Trophoblast cell (in vitro differentiated cells and primary cell): Measurements from ENCODE around the gene SEZ6L.
A peak's percentile ranks its signal among the peaks of the same experiment; 100 is the strongest.

Experiments used
- DNase-seq, 2 donors: peaks; one replicate each; pipeline ENCODE4 v3.0.0-alpha.2; 2016
- H2AFZ ChIP-seq: 2 replicates; pipeline ENCODE4 v1.6.1; 2013; ENCODE audit warnings: low read length, moderate library complexity, mild to moderate bottlenecking; ENCODE audit not compliant: insufficient read depth, poor library complexity
- H2AK5ac ChIP-seq: 2 replicates; pipeline ENCODE4 v1.6.1; 2013; ENCODE audit warnings: mild to moderate bottlenecking, low read length
- H2BK120ac ChIP-seq: 2 replicates; pipeline ENCODE4 v1.6.1; 2013; ENCODE audit warnings: low read length, mild to moderate bottlenecking, moderate library complexity; ENCODE audit not compliant: insufficient read depth, poor library complexity
- H2BK12ac ChIP-seq: 2 replicates; pipeline ENCODE4 v1.6.1; 2013; ENCODE audit warnings: mild to moderate bottlenecking, low read length, moderate library complexity
- H2BK5ac ChIP-seq: 2 replicates; pipeline ENCODE4 v1.6.1; 2013; ENCODE audit warnings: low read length, low read depth, moderate library complexity, mild to moderate bottlenecking; ENCODE audit not compliant: poor library complexity
- H3K14ac ChIP-seq: 2 replicates; pipeline ENCODE4 v1.6.1; 2013; ENCODE audit warnings: mild to moderate bottlenecking, low read length
- H3K18ac ChIP-seq: 2 replicates; pipeline ENCODE4 v1.6.1; 2013; ENCODE audit warnings: mild to moderate bottlenecking, low read length
- H3K23ac ChIP-seq: 2 replicates; pipeline ENCODE4 v1.6.1; 2013; ENCODE audit warnings: low read length
- H3K27ac ChIP-seq: 2 replicates; pipeline ENCODE4 v1.5.1; 2013; ENCODE audit warnings: low read depth, mild to moderate bottlenecking, inconsistent platforms, low read length, moderate library complexity
- H3K27me3 ChIP-seq: 2 replicates; pipeline ENCODE4 v1.6.1; 2013; ENCODE audit warnings: inconsistent platforms, mild to moderate bottlenecking, low read length, moderate library complexity; ENCODE audit not compliant: insufficient read depth
- H3K36me3 ChIP-seq, 2 experiments: 1 replicate in 1 of 2; 2 replicates in 1 of 2; pipeline ENCODE4 v1.6.1; 2013; ENCODE audit warnings: low read length in 2 of 2, mild to moderate bottlenecking in 2 of 2, moderate library complexity in 1 of 2; ENCODE audit not compliant: insufficient read depth in 2 of 2, control insufficient read depth in 1 of 2
- H3K4ac ChIP-seq: 2 replicates; pipeline ENCODE4 v1.6.1; 2013; ENCODE audit warnings: low read depth, mild to moderate bottlenecking, low read length, moderate library complexity
- H3K4me1 ChIP-seq, 2 experiments: 1 replicate in 1 of 2; 2 replicates in 1 of 2; pipeline ENCODE4 v1.6.1; 2013; ENCODE audit warnings: low read length in 2 of 2, mild to moderate bottlenecking in 2 of 2, moderate library complexity in 1 of 2; ENCODE audit not compliant: insufficient read depth in 2 of 2, control insufficient read depth in 1 of 2
- H3K4me2 ChIP-seq: 2 replicates; pipeline ENCODE4 v1.6.1; 2013; ENCODE audit warnings: inconsistent platforms, mild to moderate bottlenecking, low read length, moderate library complexity
- H3K4me3 ChIP-seq: 2 replicates; pipeline ENCODE4 v1.5.1; 2013; ENCODE audit warnings: mild to moderate bottlenecking, low read depth, low read length, inconsistent platforms
- H3K79me1 ChIP-seq: one replicate; pipeline ENCODE4 v1.6.1; 2013; ENCODE audit warnings: low read length
- H3K79me2 ChIP-seq: 2 replicates; pipeline ENCODE4 v1.6.1; 2013; ENCODE audit warnings: low read length, mild to moderate bottlenecking; ENCODE audit not compliant: control insufficient read depth, insufficient read depth, poor library complexity
- H3K9ac ChIP-seq: 2 replicates; pipeline ENCODE4 v1.6.1; 2013; ENCODE audit warnings: mild to moderate bottlenecking, low read length
- H3K9me3 ChIP-seq: 2 replicates; pipeline ENCODE4 v1.6.1; 2013; ENCODE audit warnings: low read depth, mild to moderate bottlenecking, control low read depth, inconsistent platforms, low read length; ENCODE audit not compliant: insufficient read depth
- H4K12ac ChIP-seq: 2 replicates; pipeline ENCODE4 v1.6.1; 2013; ENCODE audit warnings: low read depth, mild to moderate bottlenecking, low read length, moderate library complexity
- H4K8ac ChIP-seq: 2 replicates; pipeline ENCODE4 v1.6.1; 2013; ENCODE audit warnings: low read depth, mild to moderate bottlenecking, low read length, moderate library complexity
- H4K91ac ChIP-seq: one replicate; pipeline ENCODE4 v1.6.1; 2013; ENCODE audit warnings: low read depth, mild to moderate bottlenecking, low read length, moderate library complexity
- WGBS: extraction: QIAGEN DNeasy Blood & Tissue Kit; methylation state at CpG from one replicate; pipeline ENCODE4 v1.1.7; 2013; ENCODE audit warnings: missing lambda C conversion rate; ENCODE audit not compliant: insufficient read length, insufficient coverage; ENCODE audit errors: extremely low coverage; 5-methylcytosine and 5-hydroxymethylcytosine counted together

Gene SEZ6L

GRCh38 chr22:26295563-26296126 lies 126.4 kb downstream of the SEZ6L start:
- no peaks in the 10 kb centered on the region for H3K27me3 ChIP-seq
- H3K79me1 ChIP-seq, result no peaks in the 10 kb centered on the region
- H2BK12ac ChIP-seq, result no peak overlapping the region
- no peak overlapping the region for H2BK5ac ChIP-seq
- H3K14ac ChIP-seq, result no peak overlapping the region
- no peak overlapping the region for H3K4ac ChIP-seq
- H3K79me2 ChIP-seq, result no peaks in the 10 kb centered on the region
- no peak overlapping the region for H2AK5ac ChIP-seq
- H2BK120ac ChIP-seq, result no peak overlapping the region
- no peak overlapping the region for H3K9ac ChIP-seq
- no peak overlapping the region for H3K23ac ChIP-seq
- H3K18ac ChIP-seq, result no peak overlapping the region
- H3K9me3 ChIP-seq, result no peaks in the 10 kb centered on the region
- no peak overlapping the region for H4K91ac ChIP-seq
- no peak overlapping the region for H3K4me3 ChIP-seq
- no peak overlapping the region for H2AFZ ChIP-seq
- H4K12ac ChIP-seq, result no peak overlapping the region
- WGBS, result no CpG with 5 or more reads among the region's 3 CpGs
- H3K4me1 ChIP-seq, result no peaks in the 10 kb centered on the region
- H3K27ac ChIP-seq, result no peak overlapping the region
- no peak overlapping the region for H4K8ac ChIP-seq
- no peaks in the 10 kb centered on the region for H3K36me3 ChIP-seq
- DNase-seq, result no peak
- no peak overlapping the region for H3K4me2 ChIP-seq

- H4K8ac ChIP-seq, result no peak overlapping the region
- no peak overlapping the region for H4K91ac ChIP-seq
- no peak overlapping the region for H2AFZ ChIP-seq
- no peak for DNase-seq
- H3K4me1 ChIP-seq, result no peaks in the 10 kb centered on the region
- H4K12ac ChIP-seq, result peak overlapping the region; percentile 64
- no peak overlapping the region for H3K14ac ChIP-seq
- no peak overlapping the region for H3K4ac ChIP-seq
- H3K23ac ChIP-seq, result no peak overlapping the region
- no peaks in the 10 kb centered on the region for H3K9me3 ChIP-seq
- no peak overlapping the region for H3K4me2 ChIP-seq
- no peak overlapping the region for H3K9ac ChIP-seq
- WGBS, result no CpG with 5 or more reads among the region's 9 CpGs
- H3K27me3 ChIP-seq, result no peaks in the 10 kb centered on the region
- no peak overlapping the region for H3K4me3 ChIP-seq
- H3K79me2 ChIP-seq, result no peaks in the 10 kb centered on the region
- no peak overlapping the region for H2BK12ac ChIP-seq
- no peak overlapping the region for H2BK5ac ChIP-seq
- H3K18ac ChIP-seq, result no peak overlapping the region
- no peaks in the 10 kb centered on the region for H3K79me1 ChIP-seq
- H3K27ac ChIP-seq, result no peak overlapping the region
- no peak overlapping the region for H2BK120ac ChIP-seq
- H3K36me3 ChIP-seq, result no peaks in the 10 kb centered on the region
- no peak overlapping the region for H2AK5ac ChIP-seq
Measured at GRCh38 chr22:26298605-26299310, 129.5 kb downstream of the SEZ6L start.

GRCh38 chr22:26302726-26303125 lies 133.5 kb downstream of the SEZ6L start:
- Histone ChIP-seq H3K14ac (no peak overlapping the region), H3K4ac (no peak overlapping the region), H3K9ac (no peak overlapping the region), H2BK120ac (no peak overlapping the region), H2BK5ac (no peak overlapping the region), H2AFZ (no peak overlapping the region), H4K12ac (no peak overlapping the region), H3K9me3 (no peaks in the 10 kb centered on the region), H3K4me2 (no peak overlapping the region), H2AK5ac (no peak overlapping the region), H3K79me1 (no peaks in the 10 kb centered on the region), H3K79me2 (no peaks in the 10 kb centered on the region), H4K8ac (no peak overlapping the region), H3K4me1 (no peaks in the 10 kb centered on the region), H3K36me3 (no peaks in the 10 kb centered on the region), H2BK12ac (no peak overlapping the region), H3K18ac (no peak overlapping the region), H3K27me3 (no peaks in the 10 kb centered on the region), H3K23ac (no peak overlapping the region), H3K4me3 (no peak overlapping the region), H4K91ac (no peak overlapping the region), H3K27ac (no peak overlapping the region)
- DNase-seq, result no peak
- no CpG with 5 or more reads among the region's 4 CpGs for WGBS

- WGBS, result no CpG with 5 or more reads among the region's 4 CpGs
- H2BK120ac ChIP-seq, result no peak overlapping the region
Measured at GRCh38 chr22:26303475-26303874, 134.2 kb downstream of the SEZ6L start.

More at GRCh38 chr22:26303475-26303874, 134.2 kb downstream of the SEZ6L start:
- no peaks in the 10 kb centered on the region for H3K79me1 ChIP-seq
- no peak overlapping the region for H2BK5ac ChIP-seq
- H3K18ac ChIP-seq, result no peak overlapping the region
- no peaks in the 10 kb centered on the region for H3K79me2 ChIP-seq
- DNase-seq, result peak in 1 of 2 donors; percentile 21
- H3K4ac ChIP-seq, result no peak overlapping the region
- no peaks in the 10 kb centered on the region for H3K27me3 ChIP-seq
- H3K9me3 ChIP-seq, result no peaks in the 10 kb centered on the region
- no peak overlapping the region for H3K4me2 ChIP-seq
- H4K8ac ChIP-seq, result no peak overlapping the region
- H2BK12ac ChIP-seq, result no peak overlapping the region
- no peak overlapping the region for H4K91ac ChIP-seq
- H2AK5ac ChIP-seq, result no peak overlapping the region
- H4K12ac ChIP-seq, result no peak overlapping the region
- no peak overlapping the region for H3K4me3 ChIP-seq
- no peak overlapping the region for H3K27ac ChIP-seq
- H3K9ac ChIP-seq, result no peak overlapping the region
- no peak overlapping the region for H2AFZ ChIP-seq
- H3K4me1 ChIP-seq, result no peaks in the 10 kb centered on the region
- no peak overlapping the region for H3K14ac ChIP-seq
- H3K23ac ChIP-seq, result no peak overlapping the region
- no peaks in the 10 kb centered on the region for H3K36me3 ChIP-seq
